Central memory CD8-positive, alpha-beta T cell (primary cell): ENCODE data around the gene LGI4.
"Not testable (repeated sequence)": the region's sequence is repeated elsewhere in the genome, so short reads cannot be mapped to it uniquely, and the experiment has no call there.

Experiments used
- ATAC-seq: fragments of 150-1000 bp; cut with Tn5 transposase; replicated peaks from 2 replicates; pipeline ENCODE4 v1.10.0; 2022; ENCODE audit warnings: mild to moderate bottlenecking, moderate FRiP score, moderate number of reproducible peaks; ENCODE audit not compliant: poor library complexity, severe bottlenecking; ENCODE audit errors: extremely low read depth
- DNase-seq, 2 donors: peaks; one replicate each; pipeline ENCODE4 v3.0.0; 2021; ENCODE audit warnings: low spot score in 2 of 2
- H3K27ac Mint-ChIP-seq: one replicate; pipeline ENCODE4 v1.8.0; 2022; ENCODE audit warnings: low read depth, mild to moderate bottlenecking, moderate library complexity, mixed read lengths
- H3K27me3 Mint-ChIP-seq: one replicate; pipeline ENCODE4 v1.8.0; 2022; ENCODE audit warnings: mixed read lengths
- H3K36me3 Mint-ChIP-seq: one replicate; pipeline ENCODE4 v1.8.0; 2022; ENCODE audit warnings: mild to moderate bottlenecking, moderate library complexity, mixed read lengths; ENCODE audit not compliant: insufficient read depth
- H3K4me1 Mint-ChIP-seq: one replicate; pipeline ENCODE4 v1.8.0; 2022; ENCODE audit warnings: mixed read lengths
- H3K4me3 Mint-ChIP-seq: one replicate; pipeline ENCODE4 v1.8.0; 2022; ENCODE audit warnings: mild to moderate bottlenecking, moderate library complexity, mixed read lengths
- H3K9me3 Mint-ChIP-seq: one replicate; pipeline ENCODE4 v1.8.0; 2022; ENCODE audit warnings: mixed read lengths

The LGI4 gene

DNA sequence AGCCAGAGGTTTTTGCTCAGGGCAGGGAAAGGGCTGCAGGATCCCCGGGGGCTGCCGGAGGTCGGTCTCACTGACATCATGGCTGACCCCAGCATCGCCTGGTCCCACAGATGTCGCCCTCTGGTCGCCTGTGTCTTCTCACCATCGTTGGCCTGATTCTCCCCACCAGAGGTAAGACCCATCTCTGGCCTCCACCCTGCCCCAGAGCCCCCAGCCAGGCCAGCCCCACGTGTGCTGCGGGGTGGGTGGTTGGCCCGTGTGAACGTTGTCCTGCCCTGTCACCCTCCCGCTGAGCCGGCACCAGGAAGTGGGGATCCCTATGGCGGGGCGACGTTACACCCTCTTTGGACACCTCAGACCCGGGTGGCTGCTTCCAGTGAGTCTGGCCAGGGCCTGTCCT lies 20.6 kb upstream of the LGI4 start:
- H3K4me1 Mint-ChIP-seq, result peaks cover 51% of the 10 kb centered on the region
- H3K9me3 Mint-ChIP-seq, result no peaks in the 10 kb centered on the region
- H3K4me3 Mint-ChIP-seq, result peak overlapping the region; percentile 100
- no peaks in the 10 kb centered on the region for H3K27me3 Mint-ChIP-seq
- H3K36me3 Mint-ChIP-seq, result peaks cover 43% of the 10 kb centered on the region
- ATAC-seq (peak; percentile 16), DNase-seq (no peak)
- peak overlapping the region; percentile 99 for H3K27ac Mint-ChIP-seq

GRCh38 chr19:35154525-35155406 lies 19.9 kb upstream of the LGI4 start, which contains the start of gene FXYD5:
TSS of gene FXYD5 (plus strand) at chr19:35154735. CDS start at chr19:35155551, 816 bp downstream.
- H3K4me1 Mint-ChIP-seq, result peaks cover 51% of the 10 kb centered on the region
- no peaks in the 10 kb centered on the region for H3K9me3 Mint-ChIP-seq
- ATAC-seq (peak; percentile 75), DNase-seq (peak; percentile 41 to 48)
- peak within 1 kb of the TSS; percentile 99 for H3K27ac Mint-ChIP-seq
- peak within 1 kb of the TSS; percentile 100 for H3K4me3 Mint-ChIP-seq
- H3K27me3 Mint-ChIP-seq, result no peaks in the 10 kb centered on the region
- peaks cover 41% of the 10 kb centered on the region for H3K36me3 Mint-ChIP-seq

DNA sequence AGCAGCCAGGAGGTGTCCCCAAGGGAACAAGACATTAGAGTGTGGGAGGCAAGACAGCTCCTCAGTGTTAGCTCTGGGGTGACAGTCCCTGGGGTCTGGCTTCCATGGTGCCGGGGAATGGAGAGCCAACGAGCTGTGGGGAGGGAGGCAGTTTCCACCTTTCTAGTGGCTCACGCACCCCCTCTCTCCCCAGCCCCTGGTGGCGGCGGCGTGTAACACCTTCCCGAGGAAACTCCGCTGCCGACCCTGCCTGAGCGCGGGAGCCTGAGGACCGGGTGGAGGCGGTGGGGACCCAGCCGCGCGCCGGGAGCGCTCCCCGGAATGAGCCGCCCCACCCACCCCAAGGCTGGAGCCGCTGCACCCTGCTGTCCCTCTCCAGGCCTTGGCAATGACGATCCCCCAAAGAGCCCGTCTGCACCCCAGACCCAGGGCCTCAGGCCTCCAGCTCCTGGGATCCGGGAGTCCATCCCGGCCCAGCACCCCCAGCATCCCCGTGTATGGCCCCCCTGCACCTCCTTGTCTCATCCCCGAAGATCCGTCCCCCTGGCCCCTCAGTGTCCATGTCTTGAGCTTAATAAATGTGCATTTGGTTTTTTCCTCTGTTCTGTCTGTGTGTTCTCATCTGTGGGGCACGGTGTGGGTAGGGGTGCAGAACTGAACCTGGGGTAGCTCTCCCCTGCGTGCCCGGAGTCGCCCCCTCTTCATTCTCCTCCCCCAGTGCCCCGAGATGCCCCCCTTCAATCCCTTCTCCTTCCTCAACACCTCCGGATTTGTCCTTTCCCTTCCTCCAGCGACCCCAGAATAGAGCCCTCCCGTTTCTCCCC lies 19.1 kb upstream of the LGI4 start:
- Mint-ChIP-seq H3K36me3 (peaks cover 32% of the 10 kb centered on the region), H3K27me3 (no peaks in the 10 kb centered on the region), H3K9me3 (no peaks in the 10 kb centered on the region), H3K27ac (peak overlapping the region; percentile 99), H3K4me1 (peaks cover 51% of the 10 kb centered on the region), H3K4me3 (peak overlapping the region; percentile 100)
- peak; percentile 44 to 60 for DNase-seq
- ATAC-seq, result peak; percentile 67

DNA sequence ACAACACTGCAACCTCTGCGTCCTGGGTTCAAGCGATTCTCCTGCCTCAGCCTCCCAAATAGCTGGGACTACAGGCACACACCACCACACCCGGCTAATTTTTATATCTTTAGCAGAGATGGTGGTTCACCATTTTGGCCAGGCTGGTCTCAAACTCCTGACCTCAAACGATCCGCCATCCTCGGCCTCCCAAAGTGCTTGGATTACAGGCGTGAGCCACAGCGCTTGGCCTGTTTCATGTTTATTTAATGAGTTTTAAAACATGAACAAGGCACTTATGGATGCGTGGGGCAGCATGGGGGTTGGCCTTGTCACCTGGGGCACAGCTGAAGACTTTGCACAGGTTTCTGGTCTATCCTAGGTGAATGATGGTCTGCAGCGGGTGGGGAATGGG lies 18.3 kb upstream of the LGI4 start:
- not testable (repeated sequence) for H3K9me3 Mint-ChIP-seq, ATAC-seq, H3K27me3 Mint-ChIP-seq, DNase-seq
- peak overlapping the region; percentile 52 for H3K27ac Mint-ChIP-seq
- peak overlapping the region; percentile 100 for H3K4me3 Mint-ChIP-seq
- peaks cover 27% of the 10 kb centered on the region for H3K36me3 Mint-ChIP-seq
- H3K4me1 Mint-ChIP-seq, result peaks cover 44% of the 10 kb centered on the region

GRCh38 chr19:35151273-35152065 lies 16.6 kb upstream of the LGI4 start:
- no peaks in the 10 kb centered on the region for H3K27me3 Mint-ChIP-seq
- ATAC-seq (no peak), DNase-seq (no peak)
- H3K27ac Mint-ChIP-seq, result peak overlapping the region; percentile 39
- H3K4me3 Mint-ChIP-seq, result peak overlapping the region; percentile 100
- H3K9me3 Mint-ChIP-seq, result no peaks in the 10 kb centered on the region
- peaks cover 20% of the 10 kb centered on the region for H3K36me3 Mint-ChIP-seq
- H3K4me1 Mint-ChIP-seq, result peaks cover 38% of the 10 kb centered on the region

DNA sequence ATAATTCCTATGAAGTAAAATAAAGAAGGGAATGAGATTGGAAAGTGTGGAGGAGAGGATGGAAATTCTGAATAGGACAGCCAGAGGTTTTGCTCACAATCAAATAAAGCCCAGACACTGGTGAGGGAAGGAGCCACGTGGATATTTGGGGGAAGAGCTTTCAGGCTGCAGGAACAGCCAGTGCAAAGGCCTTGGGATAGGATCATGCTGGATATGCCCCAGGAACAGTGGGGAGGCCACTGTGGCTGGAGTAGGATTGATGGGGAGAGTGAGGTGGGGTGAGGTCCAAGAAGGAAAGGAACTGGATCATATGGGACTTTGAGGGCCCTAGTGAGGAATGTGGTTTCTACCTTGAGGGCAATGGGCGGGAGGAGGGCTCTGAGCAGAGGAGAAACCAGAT lies 15.6 kb upstream of the LGI4 start:
- no peak overlapping the region for H3K27ac Mint-ChIP-seq
- no peak overlapping the region for H3K4me3 Mint-ChIP-seq

GRCh38 chr19:35149463-35149862 lies 14.6 kb upstream of the LGI4 start:
- Mint-ChIP-seq H3K9me3 (no peaks in the 10 kb centered on the region), H3K27ac (no peak overlapping the region), H3K27me3 (no peaks in the 10 kb centered on the region), H3K4me3 (no peak overlapping the region), H3K4me1 (peaks cover 28% of the 10 kb centered on the region), H3K36me3 (peaks cover 3% of the 10 kb centered on the region)
- DNase-seq (no peak), ATAC-seq (no peak)

More for the DNA sequence above, 15.6 kb upstream of the LGI4 start:
- Mint-ChIP-seq H3K36me3 (peaks cover 11% of the 10 kb centered on the region), H3K27me3 (no peaks in the 10 kb centered on the region), H3K9me3 (no peaks in the 10 kb centered on the region), H3K4me1 (peaks cover 29% of the 10 kb centered on the region)
- DNase-seq (no peak), ATAC-seq (no peak)

- peaks cover 32% of the 10 kb centered on the region for H3K4me1 Mint-ChIP-seq
- H3K4me3 Mint-ChIP-seq, result no peak overlapping the region
- H3K36me3 Mint-ChIP-seq, result no peaks in the 10 kb centered on the region
- H3K9me3 Mint-ChIP-seq, result no peaks in the 10 kb centered on the region
- no peak for ATAC-seq
- H3K27me3 Mint-ChIP-seq, result no peaks in the 10 kb centered on the region
- no peak overlapping the region for H3K27ac Mint-ChIP-seq
- DNase-seq, result no peak
Observed at GRCh38 chr19:35146746-35147459, 12.0 kb upstream of the LGI4 start.

- Mint-ChIP-seq H3K4me3 (no peak overlapping the region), H3K9me3 (no peaks in the 10 kb centered on the region), H3K27me3 (no peaks in the 10 kb centered on the region), H3K4me1 (peaks cover 48% of the 10 kb centered on the region), H3K27ac (no peak overlapping the region), H3K36me3 (no peaks in the 10 kb centered on the region)
- ATAC-seq, result no peak
- DNase-seq, result no peak
Observed at GRCh38 chr19:35144600-35145436, 10.0 kb upstream of the LGI4 start.

GRCh38 chr19:35144259-35144599 lies 9.4 kb upstream of the LGI4 start:
- H3K27me3 Mint-ChIP-seq, result no peaks in the 10 kb centered on the region
- H3K4me1 Mint-ChIP-seq, result peaks cover 48% of the 10 kb centered on the region
- no peak overlapping the region for H3K27ac Mint-ChIP-seq
- H3K36me3 Mint-ChIP-seq, result no peaks in the 10 kb centered on the region
- no peak for DNase-seq
- ATAC-seq, result no peak
- no peaks in the 10 kb centered on the region for H3K9me3 Mint-ChIP-seq
- peak overlapping the region; percentile 75 for H3K4me3 Mint-ChIP-seq

DNA sequence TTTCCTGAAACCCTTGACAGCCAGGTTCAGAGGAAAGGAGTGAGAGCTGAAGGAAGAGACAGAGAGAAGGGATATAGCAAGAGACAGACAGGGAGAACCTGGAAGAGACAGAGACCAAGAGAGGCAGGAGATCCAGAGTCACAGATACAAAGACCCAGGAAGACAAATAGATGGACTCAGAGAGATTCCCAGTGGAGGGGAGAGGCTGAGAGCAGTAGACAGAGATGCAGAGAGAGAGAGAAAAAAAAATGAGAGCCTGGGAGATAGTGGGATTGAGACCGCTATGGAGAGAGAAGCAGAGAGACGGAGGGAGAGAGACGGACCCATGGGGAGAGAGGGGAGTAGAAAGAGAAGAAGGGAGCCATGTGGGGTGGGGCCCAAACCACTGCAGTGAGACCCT lies 9.0 kb upstream of the LGI4 start:
- H3K27me3 Mint-ChIP-seq, result no peaks in the 10 kb centered on the region
- H3K27ac Mint-ChIP-seq, result no peak overlapping the region
- H3K4me1 Mint-ChIP-seq, result peaks cover 48% of the 10 kb centered on the region
- H3K9me3 Mint-ChIP-seq, result no peaks in the 10 kb centered on the region
- ATAC-seq, result no peak
- DNase-seq, result no peak
- no peaks in the 10 kb centered on the region for H3K36me3 Mint-ChIP-seq
- peak overlapping the region; percentile 75 for H3K4me3 Mint-ChIP-seq
